HepG2 (cell line): Measurements from ENCODE around the gene LILRB5. TPM values are rescaled to one million over a fixed set of nuclear protein-coding genes. Genes with fewer than 3 reads are reported as not detected.

Source experiments
- MTF1 ChIP-seq: sonication (generic); formaldehyde crosslinking; IDR thresholded peaks from 2 replicates; pipeline ENCODE4 v1.5.0; 2020; ENCODE audit warnings: missing genetic modification reagents
- RNF2 ChIP-seq: fragments of 450-650 bp; conservative IDR thresholded peaks from 2 replicates; pipeline ENCODE4 v1.6.1; 2016; ENCODE audit warnings: low read depth
- SKIL ChIP-seq: sonication (generic); formaldehyde crosslinking; IDR thresholded peaks from 2 replicates; pipeline ENCODE4 v1.8.0; 2022; ENCODE audit warnings: missing genetic modification reagents, mild to moderate bottlenecking, moderate library complexity, borderline replicate concordance
- TBL1XR1 ChIP-seq: fragments of 150-350 bp; IDR thresholded peaks from 2 replicates; pipeline ENCODE4 v1.6.1; 2014; ENCODE audit warnings: borderline replicate concordance, low read length; ENCODE audit not compliant: partially characterized antibody
- XRCC5 ChIP-seq: fragments of 200-400 bp; formaldehyde crosslinking; optimal IDR thresholded peaks from 2 replicates; pipeline ENCODE3; 2017; ENCODE audit warnings: mild to moderate bottlenecking, low read length
- ZFP37 ChIP-seq: sonication (generic); formaldehyde crosslinking; IDR thresholded peaks from 2 replicates; pipeline ENCODE4 v1.4.0; 2020; ENCODE audit warnings: missing genetic modification reagents, borderline replicate concordance
- ZNF747 ChIP-seq: sonication (generic); formaldehyde crosslinking; IDR thresholded peaks from 2 replicates; pipeline ENCODE4 v1.8.1; 2023; ENCODE audit warnings: missing genetic modification reagents, mild to moderate bottlenecking, borderline replicate concordance
- ZNF781 ChIP-seq: sonication (generic); formaldehyde crosslinking; IDR thresholded peaks from 2 replicates; pipeline ENCODE4 v1.5.1; 2020; ENCODE audit warnings: borderline replicate concordance, mild to moderate bottlenecking, missing genetic modification reagents; ENCODE audit errors: not compliant biosample characterization
- polyA plus RNA-seq, 8 experiments: library from polyadenylated mRNA; depleted of rRNA in 3 of 8; stranded (reverse) in 7 of 8; unstranded in 1 of 8; fragments of >200 nt; fragmentation: Illumina TruSeq in 4 of 8; extraction: Trizol in 4 of 8; gene quantifications; 2 replicates each; pipeline versions ENCODE4 v1.2.1 to v1.2.3, GENCODE V29; 2011 to 2016; ENCODE audit warnings: low read depth in 4 of 8, missing spikeins in 1 of 8, mixed read lengths in 1 of 8; ENCODE audit not compliant: insufficient read depth in 1 of 8
- total RNA-seq, 5 experiments: library from RNA; depleted of rRNA; stranded (reverse); fragments of >200 nt; fragmentation: Illumina TruSeq; extraction: Trizol; gene quantifications; 2 replicates each; pipeline ENCODE4 v1.2.3, GENCODE V29; 2016; ENCODE audit warnings: low read depth in 1 of 5
- TF ChIP-seq, protein P1 (sequence below): sonication (generic); formaldehyde crosslinking; IDR thresholded peaks from 2 replicates; pipeline ENCODE4 v1.5.0; 2020; ENCODE audit warnings: mild to moderate bottlenecking, missing genetic modification reagents
- TF ChIP-seq, protein P2 (sequence below): sonication (generic); formaldehyde crosslinking; IDR thresholded peaks from 2 replicates; pipeline ENCODE4 v1.4.0; 2020; ENCODE audit warnings: missing genetic modification reagents
- TF ChIP-seq, protein P3 (sequence below): sonication (generic); formaldehyde crosslinking; IDR thresholded peaks from 2 replicates; pipeline ENCODE4 v1.8.0; 2022; ENCODE audit warnings: mild to moderate bottlenecking, missing genetic modification reagents; ENCODE audit not compliant: insufficient replicate concordance
- TF ChIP-seq, protein P4 (sequence below): sonication (generic); formaldehyde crosslinking; IDR thresholded peaks from 2 replicates; pipeline ENCODE4 v1.5.1; 2020; ENCODE audit warnings: mild to moderate bottlenecking, missing genetic modification reagents, borderline replicate concordance

Gene LILRB5
- total and polyA plus RNA-seq, 2 of the 13 experiments (the other 11 are each of a cell fraction or from before 2014, with no cell fraction given), result not detected

- TF ChIP-seq, protein P1, sequence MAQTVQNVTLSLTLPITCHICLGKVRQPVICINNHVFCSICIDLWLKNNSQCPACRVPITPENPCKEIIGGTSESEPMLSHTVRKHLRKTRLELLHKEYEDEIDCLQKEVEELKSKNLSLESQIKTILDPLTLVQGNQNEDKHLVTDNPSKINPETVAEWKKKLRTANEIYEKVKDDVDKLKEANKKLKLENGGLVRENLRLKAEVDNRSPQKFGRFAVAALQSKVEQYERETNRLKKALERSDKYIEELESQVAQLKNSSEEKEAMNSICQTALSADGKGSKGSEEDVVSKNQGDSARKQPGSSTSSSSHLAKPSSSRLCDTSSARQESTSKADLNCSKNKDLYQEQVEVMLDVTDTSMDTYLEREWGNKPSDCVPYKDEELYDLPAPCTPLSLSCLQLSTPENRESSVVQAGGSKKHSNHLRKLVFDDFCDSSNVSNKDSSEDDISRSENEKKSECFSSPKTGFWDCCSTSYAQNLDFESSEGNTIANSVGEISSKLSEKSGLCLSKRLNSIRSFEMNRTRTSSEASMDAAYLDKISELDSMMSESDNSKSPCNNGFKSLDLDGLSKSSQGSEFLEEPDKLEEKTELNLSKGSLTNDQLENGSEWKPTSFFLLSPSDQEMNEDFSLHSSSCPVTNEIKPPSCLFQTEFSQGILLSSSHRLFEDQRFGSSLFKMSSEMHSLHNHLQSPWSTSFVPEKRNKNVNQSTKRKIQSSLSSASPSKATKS, result no peak
- peak; percentile 14 for TF ChIP-seq XRCC5
- TF ChIP-seq, protein P2, sequence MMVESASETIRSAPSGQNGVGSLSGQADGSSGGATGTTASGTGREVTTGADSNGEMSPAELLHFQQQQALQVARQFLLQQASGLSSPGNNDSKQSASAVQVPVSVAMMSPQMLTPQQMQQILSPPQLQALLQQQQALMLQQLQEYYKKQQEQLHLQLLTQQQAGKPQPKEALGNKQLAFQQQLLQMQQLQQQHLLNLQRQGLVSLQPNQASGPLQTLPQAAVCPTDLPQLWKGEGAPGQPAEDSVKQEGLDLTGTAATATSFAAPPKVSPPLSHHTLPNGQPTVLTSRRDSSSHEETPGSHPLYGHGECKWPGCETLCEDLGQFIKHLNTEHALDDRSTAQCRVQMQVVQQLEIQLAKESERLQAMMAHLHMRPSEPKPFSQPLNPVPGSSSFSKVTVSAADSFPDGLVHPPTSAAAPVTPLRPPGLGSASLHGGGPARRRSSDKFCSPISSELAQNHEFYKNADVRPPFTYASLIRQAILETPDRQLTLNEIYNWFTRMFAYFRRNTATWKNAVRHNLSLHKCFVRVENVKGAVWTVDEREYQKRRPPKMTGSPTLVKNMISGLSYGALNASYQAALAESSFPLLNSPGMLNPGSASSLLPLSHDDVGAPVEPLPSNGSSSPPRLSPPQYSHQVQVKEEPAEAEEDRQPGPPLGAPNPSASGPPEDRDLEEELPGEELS, result peak; percentile 81; the same call in 1 of the 2 replicates
- TF ChIP-seq SKIL (CRISPR knock-in tag), result peak; percentile 72; the same call in 1 of the 2 replicates
- TF ChIP-seq ZNF747 (CRISPR knock-in tag), result no peak
- TF ChIP-seq, protein P3, sequence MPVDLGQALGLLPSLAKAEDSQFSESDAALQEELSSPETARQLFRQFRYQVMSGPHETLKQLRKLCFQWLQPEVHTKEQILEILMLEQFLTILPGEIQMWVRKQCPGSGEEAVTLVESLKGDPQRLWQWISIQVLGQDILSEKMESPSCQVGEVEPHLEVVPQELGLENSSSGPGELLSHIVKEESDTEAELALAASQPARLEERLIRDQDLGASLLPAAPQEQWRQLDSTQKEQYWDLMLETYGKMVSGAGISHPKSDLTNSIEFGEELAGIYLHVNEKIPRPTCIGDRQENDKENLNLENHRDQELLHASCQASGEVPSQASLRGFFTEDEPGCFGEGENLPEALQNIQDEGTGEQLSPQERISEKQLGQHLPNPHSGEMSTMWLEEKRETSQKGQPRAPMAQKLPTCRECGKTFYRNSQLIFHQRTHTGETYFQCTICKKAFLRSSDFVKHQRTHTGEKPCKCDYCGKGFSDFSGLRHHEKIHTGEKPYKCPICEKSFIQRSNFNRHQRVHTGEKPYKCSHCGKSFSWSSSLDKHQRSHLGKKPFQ (CRISPR knock-in tag), result no peak
- TF ChIP-seq, protein P4, sequence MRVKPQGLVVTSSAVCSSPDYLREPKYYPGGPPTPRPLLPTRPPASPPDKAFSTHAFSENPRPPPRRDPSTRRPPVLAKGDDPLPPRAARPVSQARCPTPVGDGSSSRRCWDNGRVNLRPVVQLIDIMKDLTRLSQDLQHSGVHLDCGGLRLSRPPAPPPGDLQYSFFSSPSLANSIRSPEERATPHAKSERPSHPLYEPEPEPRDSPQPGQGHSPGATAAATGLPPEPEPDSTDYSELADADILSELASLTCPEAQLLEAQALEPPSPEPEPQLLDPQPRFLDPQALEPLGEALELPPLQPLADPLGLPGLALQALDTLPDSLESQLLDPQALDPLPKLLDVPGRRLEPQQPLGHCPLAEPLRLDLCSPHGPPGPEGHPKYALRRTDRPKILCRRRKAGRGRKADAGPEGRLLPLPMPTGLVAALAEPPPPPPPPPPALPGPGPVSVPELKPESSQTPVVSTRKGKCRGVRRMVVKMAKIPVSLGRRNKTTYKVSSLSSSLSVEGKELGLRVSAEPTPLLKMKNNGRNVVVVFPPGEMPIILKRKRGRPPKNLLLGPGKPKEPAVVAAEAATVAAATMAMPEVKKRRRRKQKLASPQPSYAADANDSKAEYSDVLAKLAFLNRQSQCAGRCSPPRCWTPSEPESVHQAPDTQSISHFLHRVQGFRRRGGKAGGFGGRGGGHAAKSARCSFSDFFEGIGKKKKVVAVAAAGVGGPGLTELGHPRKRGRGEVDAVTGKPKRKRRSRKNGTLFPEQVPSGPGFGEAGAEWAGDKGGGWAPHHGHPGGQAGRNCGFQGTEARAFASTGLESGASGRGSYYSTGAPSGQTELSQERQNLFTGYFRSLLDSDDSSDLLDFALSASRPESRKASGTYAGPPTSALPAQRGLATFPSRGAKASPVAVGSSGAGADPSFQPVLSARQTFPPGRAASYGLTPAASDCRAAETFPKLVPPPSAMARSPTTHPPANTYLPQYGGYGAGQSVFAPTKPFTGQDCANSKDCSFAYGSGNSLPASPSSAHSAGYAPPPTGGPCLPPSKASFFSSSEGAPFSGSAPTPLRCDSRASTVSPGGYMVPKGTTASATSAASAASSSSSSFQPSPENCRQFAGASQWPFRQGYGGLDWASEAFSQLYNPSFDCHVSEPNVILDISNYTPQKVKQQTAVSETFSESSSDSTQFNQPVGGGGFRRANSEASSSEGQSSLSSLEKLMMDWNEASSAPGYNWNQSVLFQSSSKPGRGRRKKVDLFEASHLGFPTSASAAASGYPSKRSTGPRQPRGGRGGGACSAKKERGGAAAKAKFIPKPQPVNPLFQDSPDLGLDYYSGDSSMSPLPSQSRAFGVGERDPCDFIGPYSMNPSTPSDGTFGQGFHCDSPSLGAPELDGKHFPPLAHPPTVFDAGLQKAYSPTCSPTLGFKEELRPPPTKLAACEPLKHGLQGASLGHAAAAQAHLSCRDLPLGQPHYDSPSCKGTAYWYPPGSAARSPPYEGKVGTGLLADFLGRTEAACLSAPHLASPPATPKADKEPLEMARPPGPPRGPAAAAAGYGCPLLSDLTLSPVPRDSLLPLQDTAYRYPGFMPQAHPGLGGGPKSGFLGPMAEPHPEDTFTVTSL, result no peak; the same call in 1 of the 2 replicates
- TF ChIP-seq RNF2, result no peak
- no peak for TF ChIP-seq ZFP37 (CRISPR knock-in tag)
- no peak for TF ChIP-seq MTF1
- no peak for TF ChIP-seq ZNF781
- TF ChIP-seq TBL1XR1, result peak; percentile 24
Measured at GRCh38 chr19:54209811-54210494, 47.1 kb downstream of the LILRB5 start (continued).
